ENCODE measurements around the gene BHMT2.

GRCh38 chr5:79107020-79107796 is 37.6 kb downstream of the BHMT2 start:
- TF ChIP-seq CTCF (conservative IDR thresholded peaks at IDR 0.05; ENCODE audit: low read depth, low read length) (no peak), RFX5 (IDR thresholded peaks at IDR 0.05; ENCODE audit: low read depth, low read length) (no peak), BHLHE40 (IDR thresholded peaks at IDR 0.05; ENCODE audit: low read depth, low read length) (no peak), MXI1 (IDR thresholded peaks at IDR 0.05; ENCODE audit: borderline replicate concordance, low read depth, low read length) (no peak), POLR2A (IDR thresholded peaks at IDR 0.05; ENCODE audit: low read depth, low read length) (no peak), RAD21 (IDR thresholded peaks at IDR 0.05; ENCODE audit: low read length) (no peak), CHD1 (IDR thresholded peaks at IDR 0.05; ENCODE audit: low read depth, low read length) (no peak), NFE2L2 (IDR thresholded peaks at IDR 0.05; ENCODE audit: low read depth, low read length) (no peak), USF2 (IDR thresholded peaks at IDR 0.05; ENCODE audit: low read depth, low read length) (no peak), CEBPB (IDR thresholded peaks at IDR 0.05; ENCODE audit: low read depth, low read length) (no peak), MAZ (IDR thresholded peaks at IDR 0.05; ENCODE audit: borderline replicate concordance, low read depth, low read length) (no peak), ELK1 (IDR thresholded peaks at IDR 0.05; ENCODE audit: borderline replicate concordance, low read depth, low read length) (no peak), MAFK (IDR thresholded peaks at IDR 0.05; ENCODE audit: low read depth, low read length) (no peak), SMC3 (IDR thresholded peaks at IDR 0.05; ENCODE audit: low read depth, low read length) (no peak)

Measured in IMR-90 (cell line).